Skeletal muscle tissue (tissue), 4 donors: ENCODE measurements around the gene SIAH3. TPM values are rescaled to one million over a fixed set of nuclear protein-coding genes. Genes with fewer than 3 reads are reported as not detected.
A peak's percentile ranks its signal among the peaks of the same experiment; 100 is the strongest.
"Not testable (repeated sequence)": the region's sequence is repeated elsewhere in the genome, so short reads cannot be mapped to it uniquely, and the experiment has no call there.

Experiments
- H3K27ac ChIP-seq: one replicate; pipeline ENCODE4 v1.7.0; 2013; ENCODE audit warnings: mild to moderate bottlenecking, low read depth, low read length, inconsistent platforms
- H3K27me3 ChIP-seq, 3 donors: one replicate each; pipeline ENCODE4 v1.7.0; 2013; ENCODE audit warnings: low read length in 3 of 3; ENCODE audit not compliant: control insufficient read depth in 3 of 3, insufficient read depth in 3 of 3
- H3K36me3 ChIP-seq, 3 donors: one replicate each; pipeline ENCODE4 v1.7.0; 2013; ENCODE audit warnings: low read length in 3 of 3; ENCODE audit not compliant: control insufficient read depth in 3 of 3, insufficient read depth in 3 of 3
- H3K4me1 ChIP-seq, 3 donors: one replicate each; pipeline ENCODE4 v1.7.0; 2013; ENCODE audit warnings: low read length in 3 of 3, mild to moderate bottlenecking in 3 of 3; ENCODE audit not compliant: control insufficient read depth in 3 of 3, insufficient read depth in 3 of 3
- H3K4me3 ChIP-seq, 3 donors: one replicate each; pipeline ENCODE4 v1.7.0; 2013; ENCODE audit warnings: low read length in 3 of 3
- H3K9ac ChIP-seq, 3 donors: one replicate each; pipeline ENCODE4 v1.7.0; 2013; ENCODE audit warnings: low read length in 3 of 3, mild to moderate bottlenecking in 3 of 3, moderate library complexity in 2 of 3, low read depth in 1 of 3
- H3K9me3 ChIP-seq, 3 donors: one replicate each; pipeline ENCODE4 v1.7.0; 2013; ENCODE audit warnings: low read length in 3 of 3; ENCODE audit not compliant: control insufficient read depth in 3 of 3
- total RNA-seq: library from RNA; depleted of rRNA; stranded (reverse); fragments of >200 nt; gene quantifications from one replicate; pipeline ENCODE4 v1.2.3, GENCODE V29; 2014
- donor health status: Osteomylitis.

The SIAH3 gene
- total RNA-seq, 1 donor from 2014 or later = under 0.01 TPM

DNA sequence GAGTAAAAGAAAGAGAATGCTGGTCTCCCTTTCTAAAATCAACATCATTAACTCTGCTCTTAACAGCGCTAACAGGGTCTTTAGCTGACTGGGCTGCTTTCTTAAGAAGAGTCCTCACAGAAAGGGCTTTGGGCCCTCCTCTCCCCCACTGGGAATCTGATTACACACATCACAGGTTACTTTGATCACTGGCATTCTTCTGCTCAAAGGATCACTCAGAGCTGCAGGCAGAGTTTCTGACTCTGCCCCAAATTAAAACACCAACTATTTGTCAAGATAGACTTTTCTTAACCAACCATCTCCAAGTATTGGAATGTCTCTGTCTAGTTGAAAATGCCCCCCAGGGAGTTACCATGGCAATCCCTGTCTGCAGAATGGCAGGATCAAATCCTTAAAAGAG lies 31.1 kb upstream of the SIAH3 start:
- no peaks in the 10 kb centered on the region for H3K27me3 ChIP-seq
- peaks cover 10 to 13% (median 10%) of the 10 kb centered on the region in 3 donors for H3K4me1 ChIP-seq
- H3K9ac ChIP-seq = no peak overlapping the region
- H3K9me3 ChIP-seq = no peaks in the 10 kb centered on the region
- no peaks in the 10 kb centered on the region for H3K36me3 ChIP-seq
- H3K27ac ChIP-seq = no peak overlapping the region
- no peak overlapping the region for H3K4me3 ChIP-seq

DNA sequence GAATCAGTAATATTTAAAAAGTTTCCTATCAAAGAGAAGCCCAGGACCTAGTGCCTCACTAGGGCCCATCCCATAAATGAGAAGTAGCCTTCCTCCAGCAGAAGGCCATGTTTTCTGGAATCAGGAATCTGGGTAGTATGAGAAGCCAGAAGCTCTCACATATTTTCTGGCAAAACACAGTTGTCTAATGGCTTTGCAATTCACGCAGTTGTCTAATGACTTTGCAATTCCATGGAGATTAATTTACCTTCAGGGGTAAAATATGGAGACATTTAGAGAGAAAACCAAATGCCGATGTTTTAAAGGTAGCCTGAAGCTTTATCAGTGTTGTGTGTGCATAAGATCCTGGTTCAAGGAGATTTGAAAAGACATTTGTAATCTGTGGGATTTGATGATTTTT lies 29.8 kb upstream of the SIAH3 start:
- Histone ChIP-seq H3K27me3 (no peaks in the 10 kb centered on the region), H3K9me3 (no peaks in the 10 kb centered on the region), H3K27ac (no peak overlapping the region), H3K4me3 (no peak overlapping the region), H3K36me3 (no peaks in the 10 kb centered on the region), H3K4me1 (peaks cover 8 to 13% (median 8%) of the 10 kb centered on the region in 3 donors), H3K9ac (no peak overlapping the region)

- H3K27me3 ChIP-seq = no peaks in the 10 kb centered on the region
- no peak overlapping the region for H3K27ac ChIP-seq
- no peak overlapping the region for H3K9ac ChIP-seq
- H3K4me3 ChIP-seq = no peak overlapping the region
- peaks cover 8 to 13% (median 8%) of the 10 kb centered on the region in 3 donors for H3K4me1 ChIP-seq
- H3K36me3 ChIP-seq = no peaks in the 10 kb centered on the region
- no peaks in the 10 kb centered on the region for H3K9me3 ChIP-seq
Measured at GRCh38 chr13:45880242-45880641, 28.7 kb upstream of the SIAH3 start.

GRCh38 chr13:45879666-45880065 lies 28.1 kb upstream of the SIAH3 start:
- H3K36me3 ChIP-seq = no peaks in the 10 kb centered on the region
- peaks cover 8 to 13% (median 8%) of the 10 kb centered on the region in 3 donors for H3K4me1 ChIP-seq
- H3K27ac ChIP-seq = peak overlapping the region; percentile 81
- peak overlapping the region in 1 of 3 donors; percentile 66 for H3K9ac ChIP-seq
- no peaks in the 10 kb centered on the region for H3K27me3 ChIP-seq
- no peaks in the 10 kb centered on the region for H3K9me3 ChIP-seq
- no peak overlapping the region for H3K4me3 ChIP-seq

DNA sequence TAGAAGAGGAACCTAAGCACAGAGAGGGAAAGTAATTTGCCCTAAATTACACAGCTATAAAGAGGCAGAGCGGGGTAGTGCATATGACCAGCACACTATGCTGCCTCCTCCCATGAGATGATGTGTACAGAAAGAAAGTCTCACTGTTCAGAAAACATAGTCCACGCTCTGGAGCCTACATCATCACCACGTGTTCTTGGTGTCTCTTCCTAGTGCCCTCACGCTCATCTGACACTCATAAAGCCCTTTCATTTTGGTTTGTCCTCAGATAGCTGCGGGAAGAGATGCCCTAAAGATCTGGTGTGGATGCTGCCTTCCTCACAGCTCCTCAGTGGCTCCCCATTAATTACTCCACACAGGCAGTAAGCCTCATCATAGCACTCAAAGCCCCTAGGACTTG lies 27.4 kb upstream of the SIAH3 start:
- peaks cover 8 to 13% (median 8%) of the 10 kb centered on the region in 3 donors for H3K4me1 ChIP-seq
- H3K36me3 ChIP-seq = no peaks in the 10 kb centered on the region
- peak overlapping the region in 2 of 3 donors; percentile 34 to 66 for H3K9ac ChIP-seq
- no peak overlapping the region for H3K4me3 ChIP-seq
- peak overlapping the region; percentile 81 for H3K27ac ChIP-seq
- H3K27me3 ChIP-seq = no peaks in the 10 kb centered on the region
- H3K9me3 ChIP-seq = no peaks in the 10 kb centered on the region

DNA sequence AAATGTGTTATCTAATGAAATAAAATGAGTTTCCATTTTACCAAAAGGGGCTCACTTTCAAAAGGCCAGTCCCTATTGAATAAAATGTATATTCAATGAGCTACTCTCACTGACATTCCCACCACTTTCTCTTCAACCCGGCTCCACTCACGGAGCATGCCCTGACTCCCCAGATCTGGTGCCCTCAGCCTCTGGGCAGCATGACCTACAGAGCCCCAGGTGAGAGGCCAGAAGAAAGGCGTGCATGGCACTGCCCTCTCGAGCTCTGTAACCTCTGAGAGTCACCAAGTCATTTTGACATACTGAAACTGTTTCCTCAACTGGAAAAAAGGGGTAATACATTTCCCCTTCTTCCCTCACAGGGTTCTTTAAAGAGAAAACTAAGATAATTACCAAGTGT lies 25.2 kb upstream of the SIAH3 start:
- no peaks in the 10 kb centered on the region for H3K9me3 ChIP-seq
- no peaks in the 10 kb centered on the region for H3K27me3 ChIP-seq
- no peak overlapping the region for H3K9ac ChIP-seq
- H3K36me3 ChIP-seq = no peaks in the 10 kb centered on the region
- no peak overlapping the region for H3K27ac ChIP-seq
- H3K4me3 ChIP-seq = no peak overlapping the region
- H3K4me1 ChIP-seq = peaks cover 8 to 13% (median 8%) of the 10 kb centered on the region in 3 donors

DNA sequence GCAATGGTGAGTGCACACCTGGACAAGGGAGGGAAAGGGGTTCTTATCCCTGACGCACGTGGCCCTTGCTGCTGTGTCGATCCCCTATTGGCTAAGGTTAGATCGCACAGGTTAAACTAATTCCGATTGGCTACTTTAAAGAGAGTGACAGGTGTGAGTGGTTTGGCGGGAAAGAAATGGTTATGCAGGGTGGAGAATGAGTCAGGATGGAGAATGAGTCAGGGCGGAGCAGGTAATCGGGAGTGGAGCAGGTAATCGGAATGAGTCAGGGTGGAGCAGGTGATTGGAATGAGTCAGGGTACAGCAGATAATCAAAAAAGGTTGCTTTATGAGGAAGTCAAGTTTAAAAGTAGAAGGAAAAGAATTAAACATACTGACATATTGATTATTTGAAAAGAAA lies 24.4 kb upstream of the SIAH3 start:
- Histone ChIP-seq H3K4me1 (peaks cover 8 to 13% (median 10%) of the 10 kb centered on the region in 3 donors), H3K36me3 (no peaks in the 10 kb centered on the region), H3K9me3 (no peaks in the 10 kb centered on the region), H3K4me3 (no peak overlapping the region), H3K27me3 (no peaks in the 10 kb centered on the region), H3K27ac (no peak overlapping the region), H3K9ac (no peak overlapping the region)

DNA sequence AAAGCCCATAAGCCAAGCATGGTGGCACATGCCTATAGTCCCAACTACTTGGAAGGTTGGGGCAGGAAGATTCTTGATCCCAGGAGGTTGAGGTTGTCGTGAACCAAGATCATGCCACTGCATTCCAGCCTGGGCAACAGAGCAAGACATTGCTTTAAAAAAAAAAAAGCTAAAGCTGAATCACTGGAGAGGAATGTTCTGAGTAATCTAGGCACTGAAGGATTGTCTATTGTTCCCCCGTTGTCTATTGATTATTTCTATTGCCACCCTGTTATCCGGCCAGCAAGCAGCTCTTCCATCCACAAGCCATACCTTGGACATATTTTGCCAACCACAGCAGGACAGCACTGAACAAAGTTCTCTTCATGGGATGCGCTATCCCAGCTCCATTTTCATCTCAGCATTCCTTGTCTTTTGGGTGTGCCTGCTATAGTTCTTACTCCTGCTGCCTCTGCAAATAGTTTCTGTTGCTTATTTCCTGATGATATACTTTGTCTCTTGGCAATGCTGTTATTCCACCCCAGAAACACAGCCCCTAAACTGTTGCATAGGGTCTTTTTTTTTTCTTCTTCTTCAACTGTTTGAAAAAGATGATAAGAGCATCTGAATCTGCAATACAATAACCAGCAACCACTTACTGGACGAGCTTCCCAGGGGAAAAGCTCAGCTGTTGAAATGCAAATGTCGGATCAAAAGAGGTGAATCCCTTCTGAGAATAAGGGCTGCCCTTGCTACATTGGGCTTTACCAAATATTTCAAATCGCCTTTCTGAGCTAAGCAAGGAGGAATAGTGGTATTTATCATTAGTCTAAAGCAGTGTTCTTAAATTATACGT lies 22.2 kb upstream of the SIAH3 start:
- Histone ChIP-seq H3K36me3 (no peaks in the 10 kb centered on the region), H3K4me1 (peaks cover 4 to 10% (median 5%) of the 10 kb centered on the region in 3 donors), H3K27ac (no peak overlapping the region), H3K9me3 (no peaks in the 10 kb centered on the region), H3K9ac (no peak overlapping the region), H3K4me3 (no peak overlapping the region), H3K27me3 (no peaks in the 10 kb centered on the region)

GRCh38 chr13:45872566-45872965 lies 21.0 kb upstream of the SIAH3 start:
- no peaks in the 10 kb centered on the region for H3K9me3 ChIP-seq
- no peaks in the 10 kb centered on the region for H3K36me3 ChIP-seq
- no peak overlapping the region for H3K27ac ChIP-seq
- no peak overlapping the region for H3K4me3 ChIP-seq
- no peaks in the 10 kb centered on the region for H3K27me3 ChIP-seq
- peaks cover 4 to 10% (median 5%) of the 10 kb centered on the region in 3 donors for H3K4me1 ChIP-seq
- no peak overlapping the region for H3K9ac ChIP-seq

DNA sequence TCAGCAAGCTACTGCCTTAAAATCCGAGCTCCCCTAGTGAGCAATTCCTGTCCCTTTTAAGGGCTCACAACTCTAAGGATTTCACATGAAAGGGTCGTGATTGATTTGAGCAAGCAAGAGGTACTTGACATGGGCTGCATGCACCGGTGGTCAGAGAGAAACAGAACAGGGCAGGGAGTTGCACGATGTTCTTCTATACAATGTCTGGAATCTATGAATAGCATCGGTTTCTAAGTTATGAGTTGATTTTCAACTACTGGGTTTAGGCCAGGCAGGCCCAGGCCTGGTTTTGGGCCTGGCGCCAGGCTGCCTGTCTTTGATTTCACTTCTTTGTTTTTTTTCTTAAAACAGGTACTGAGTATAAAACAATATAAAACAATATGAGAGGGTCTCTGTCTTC lies 19.6 kb upstream of the SIAH3 start:
- H3K4me1 ChIP-seq = peaks cover 4 to 10% (median 5%) of the 10 kb centered on the region in 3 donors
- not testable (repeated sequence) for H3K27ac ChIP-seq, H3K27me3 ChIP-seq, H3K36me3 ChIP-seq, H3K9ac ChIP-seq, H3K4me3 ChIP-seq, H3K9me3 ChIP-seq
